Right atrium auricular region (tissue), 2 donors: Measurements from ENCODE around the gene NFAT5. TPM values are rescaled to one million over a fixed set of nuclear protein-coding genes. Genes with fewer than 3 reads are reported as not detected.

Experiments
- DNase-seq: peaks from one replicate; pipeline ENCODE4 v3.0.0-alpha.2; 2019; ENCODE audit warnings: low spot score
- H3K27ac ChIP-seq, 2 donors: fragments of 200-600 bp; sonication (generic); 1 replicate in 1 of 2; 2 replicates in 1 of 2; pipeline ENCODE4 v1.5.1; 2016 to 2019
- H3K27me3 ChIP-seq, 2 donors: fragments of 200-600 bp; sonication (generic); one replicate each; pipeline versions ENCODE4 v1.5.1 to v1.6.0; 2017 to 2019
- H3K36me3 ChIP-seq: fragments of 200-600 bp; sonication (generic); one replicate; pipeline ENCODE4 v1.5.1; 2016
- H3K4me1 ChIP-seq, 2 donors: fragments of 200-600 bp; sonication (generic); one replicate each; pipeline versions ENCODE4 v1.5.1 to v1.6.0; 2017 to 2019
- H3K4me3 ChIP-seq, 2 donors: fragments of 200-600 bp; sonication (generic); 1 replicate in 1 of 2; 2 replicates in 1 of 2; pipeline ENCODE4 v1.5.1; 2017 to 2019; ENCODE audit warnings: mild to moderate bottlenecking in 1 of 2, moderate library complexity in 1 of 2
- H3K9me3 ChIP-seq, 2 donors: fragments of 200-600 bp; sonication (generic); one replicate each; pipeline ENCODE4 v1.5.1; 2019
- CTCF ChIP-seq, 2 donors: fragments of 200-600 bp; sonication (generic); IDR thresholded peaks; one replicate each; pipeline ENCODE4 v1.5.1; 2019; ENCODE audit warnings: antibody characterized with exemption in 2 of 2
- total RNA-seq, 2 donors: library from RNA; depleted of rRNA; stranded (reverse); fragments of >200 nt; gene quantifications; one replicate each; pipeline ENCODE4 v1.1.0, GENCODE V29; 2016

NFAT5 gene
- total RNA-seq, 2 donors from 2014 or later = 16.4 to 22.6 TPM

- Histone ChIP-seq H3K27ac (no peak overlapping the region), H3K4me3 (no peak overlapping the region), H3K36me3 (no peaks in the 10 kb centered on the region), H3K27me3 (no peaks in the 10 kb centered on the region), H3K9me3 (no peaks in the 10 kb centered on the region), H3K4me1 (peaks cover 0 to 21% of the 10 kb centered on the region in 2 donors)
- TF ChIP-seq CTCF (IDR thresholded peaks at IDR 0.05) = no peak
- no peak for DNase-seq
Observed at GRCh38 chr16:69607674-69608073, 41.9 kb downstream of the NFAT5 start.

GRCh38 chr16:69610356-69610755 is 44.6 kb downstream of the NFAT5 start:
- DNase-seq = no peak
- no peaks in the 10 kb centered on the region for H3K9me3 ChIP-seq
- H3K4me3 ChIP-seq = no peak overlapping the region
- no peak for TF ChIP-seq CTCF (IDR thresholded peaks at IDR 0.05)
- H3K36me3 ChIP-seq = no peaks in the 10 kb centered on the region
- no peaks in the 10 kb centered on the region for H3K27me3 ChIP-seq
- peaks cover 0 to 35% of the 10 kb centered on the region in 2 donors for H3K4me1 ChIP-seq
- H3K27ac ChIP-seq = no peak overlapping the region

DNA sequence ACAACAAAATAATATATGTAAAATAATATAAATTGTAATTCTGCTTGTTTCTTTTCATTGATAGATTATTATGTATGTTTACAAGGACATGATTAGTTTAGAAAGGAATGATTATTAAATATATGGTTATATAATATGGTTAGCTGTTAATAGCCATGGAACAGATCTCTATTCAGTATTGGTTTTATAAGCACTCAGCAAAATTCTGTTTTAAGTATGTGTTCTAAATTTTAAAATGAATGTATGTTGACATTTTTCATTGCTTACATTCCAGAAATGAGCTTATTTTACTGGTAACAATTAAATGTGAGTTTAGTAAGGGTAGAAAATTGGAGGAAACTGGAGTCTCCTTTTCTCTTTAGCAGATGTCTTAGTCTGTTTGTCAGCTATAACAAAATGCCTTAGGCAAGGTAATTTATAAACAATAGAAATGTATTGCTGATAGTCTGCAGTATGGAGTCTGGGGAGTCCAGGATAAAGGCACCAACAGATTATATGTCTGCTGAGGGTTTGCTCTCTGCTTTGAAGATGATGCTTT is 45.4 kb downstream of the NFAT5 start:
- TF ChIP-seq CTCF (IDR thresholded peaks at IDR 0.05) = no peak
- Histone ChIP-seq H3K4me1 (peaks cover 0 to 35% of the 10 kb centered on the region in 2 donors), H3K4me3 (no peak overlapping the region), H3K9me3 (no peaks in the 10 kb centered on the region), H3K36me3 (no peaks in the 10 kb centered on the region), H3K27ac (no peak overlapping the region), H3K27me3 (no peaks in the 10 kb centered on the region)
- DNase-seq = no peak

DNA sequence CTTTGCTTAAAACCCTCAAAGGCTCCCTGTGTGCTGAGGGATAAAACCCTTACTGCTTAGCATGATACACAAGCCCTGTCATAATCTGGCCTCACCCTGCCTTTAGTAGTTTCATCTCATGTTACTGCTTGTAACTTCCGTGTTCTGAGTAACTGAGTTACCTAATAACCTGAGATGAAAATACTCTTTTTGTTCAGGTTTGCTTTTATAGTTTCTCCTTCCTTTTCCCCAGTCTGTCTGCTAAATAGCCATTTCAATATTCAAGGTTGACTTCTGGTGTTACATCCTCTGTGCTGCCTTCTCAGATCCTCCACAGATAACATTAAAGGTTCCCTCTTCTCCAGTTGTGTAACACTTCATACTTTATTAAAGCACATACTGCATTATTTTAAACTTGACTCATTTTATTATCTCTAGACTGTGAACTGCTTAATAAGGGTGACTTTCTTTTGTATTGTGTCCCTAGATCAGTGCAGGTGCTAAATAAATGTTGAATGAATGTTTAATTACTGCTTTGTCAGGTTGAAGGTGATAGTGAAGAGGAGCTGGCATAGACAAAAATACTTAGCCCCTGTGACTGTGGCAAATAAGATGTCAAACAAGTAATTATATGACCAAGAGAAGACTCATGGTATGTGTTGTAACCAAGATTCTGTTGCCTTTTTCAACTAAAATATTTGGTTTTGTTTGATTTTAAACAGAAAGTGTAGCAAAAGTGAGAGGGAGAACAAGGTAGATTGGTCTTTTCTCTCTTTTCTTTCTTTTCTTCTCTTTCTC is 47.8 kb downstream of the NFAT5 start:
- no peak overlapping the region for H3K4me3 ChIP-seq
- H3K36me3 ChIP-seq = no peaks in the 10 kb centered on the region
- no peak for TF ChIP-seq CTCF (IDR thresholded peaks at IDR 0.05)
- H3K27me3 ChIP-seq = no peaks in the 10 kb centered on the region
- no peaks in the 10 kb centered on the region for H3K9me3 ChIP-seq
- no peak for DNase-seq
- peaks cover 0 to 43% of the 10 kb centered on the region in 2 donors for H3K4me1 ChIP-seq
- peak overlapping the region; percentile 31 to 39 for H3K27ac ChIP-seq

DNA sequence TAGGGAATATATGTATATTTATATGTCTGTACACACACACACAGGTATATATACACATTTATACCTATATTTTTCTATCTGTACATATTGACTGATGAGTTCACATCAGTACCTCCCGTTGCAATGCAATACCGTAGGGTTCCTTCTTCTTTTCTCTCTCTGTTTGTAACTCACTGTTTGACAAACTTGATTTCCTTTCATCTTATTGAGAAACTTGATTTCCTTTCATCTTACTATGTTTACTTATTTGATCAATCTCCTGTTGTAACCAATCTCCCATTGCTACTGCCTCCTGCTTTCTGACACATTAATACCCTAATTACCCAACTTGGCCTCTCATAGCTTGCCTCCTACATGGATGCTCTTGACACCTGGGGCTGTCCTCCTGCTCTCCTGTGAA is 49.8 kb downstream of the NFAT5 start:
- Histone ChIP-seq H3K36me3 (no peaks in the 10 kb centered on the region), H3K4me1 (peaks cover 0 to 54% of the 10 kb centered on the region in 2 donors), H3K4me3 (no peak overlapping the region), H3K27ac (no peak overlapping the region), H3K27me3 (no peaks in the 10 kb centered on the region), H3K9me3 (no peaks in the 10 kb centered on the region)
- no peak for DNase-seq
- TF ChIP-seq CTCF (IDR thresholded peaks at IDR 0.05) = no peak
